GM12873 (cell line): ENCODE results near the gene CAPZB.
A peak's percentile ranks its signal among the peaks of the same experiment; 100 is the strongest.

Experiments used
- TF ChIP-seq, protein P1 (sequence below): IDR thresholded peaks from 2 replicates; pipeline ENCODE4 v1.5.1; 2012; ENCODE audit warnings: low read depth, mild to moderate bottlenecking, moderate library complexity, low read length, control low read depth; ENCODE audit not compliant: insufficient read depth; ENCODE audit errors: missing control alignments

CAPZB gene

DNA sequence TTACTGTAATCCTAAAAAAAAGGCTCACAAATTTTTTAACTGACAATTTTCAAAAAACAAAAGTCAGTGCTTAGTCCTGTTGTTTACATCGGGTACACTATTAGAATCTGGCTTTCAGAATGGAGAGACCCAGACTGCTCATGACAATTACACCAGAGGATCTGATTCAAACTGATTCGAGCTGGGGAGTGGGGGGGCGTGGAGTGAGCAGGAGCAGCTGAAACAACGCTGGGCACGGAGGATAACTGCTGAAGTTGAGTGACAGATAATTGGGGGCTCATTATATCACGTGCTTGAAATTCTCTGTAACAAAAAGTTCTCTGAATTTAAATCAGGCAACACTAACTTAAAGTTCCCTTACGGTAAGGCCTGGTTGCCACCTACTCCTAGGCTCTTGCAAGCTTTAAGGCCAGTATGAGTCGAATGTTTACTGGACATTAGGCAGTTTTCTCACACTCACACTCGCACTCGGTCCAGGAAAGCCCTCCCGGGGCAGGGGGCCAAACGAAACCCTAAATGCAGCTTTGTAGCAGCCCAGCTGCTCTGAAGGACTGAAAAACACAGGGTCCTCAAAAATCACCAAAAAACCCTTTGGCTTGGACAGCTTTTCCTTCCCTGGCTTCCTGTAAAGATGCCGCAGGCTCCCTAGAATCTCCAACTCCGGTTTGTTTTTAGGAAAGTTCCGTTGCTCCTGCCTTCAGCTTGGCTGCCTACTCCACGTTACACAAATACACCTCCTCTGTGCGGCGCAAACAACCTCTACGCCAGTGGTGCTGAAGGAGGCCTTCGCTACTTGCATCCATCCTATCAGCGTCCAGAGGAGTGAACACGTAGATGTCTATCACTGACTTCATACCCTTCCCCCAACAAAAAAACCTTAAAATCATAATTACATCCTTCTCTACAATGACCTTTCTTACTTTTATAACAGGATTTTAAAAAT lies 42.9 kb downstream of the CAPZB start:
- TF ChIP-seq, protein P1, sequence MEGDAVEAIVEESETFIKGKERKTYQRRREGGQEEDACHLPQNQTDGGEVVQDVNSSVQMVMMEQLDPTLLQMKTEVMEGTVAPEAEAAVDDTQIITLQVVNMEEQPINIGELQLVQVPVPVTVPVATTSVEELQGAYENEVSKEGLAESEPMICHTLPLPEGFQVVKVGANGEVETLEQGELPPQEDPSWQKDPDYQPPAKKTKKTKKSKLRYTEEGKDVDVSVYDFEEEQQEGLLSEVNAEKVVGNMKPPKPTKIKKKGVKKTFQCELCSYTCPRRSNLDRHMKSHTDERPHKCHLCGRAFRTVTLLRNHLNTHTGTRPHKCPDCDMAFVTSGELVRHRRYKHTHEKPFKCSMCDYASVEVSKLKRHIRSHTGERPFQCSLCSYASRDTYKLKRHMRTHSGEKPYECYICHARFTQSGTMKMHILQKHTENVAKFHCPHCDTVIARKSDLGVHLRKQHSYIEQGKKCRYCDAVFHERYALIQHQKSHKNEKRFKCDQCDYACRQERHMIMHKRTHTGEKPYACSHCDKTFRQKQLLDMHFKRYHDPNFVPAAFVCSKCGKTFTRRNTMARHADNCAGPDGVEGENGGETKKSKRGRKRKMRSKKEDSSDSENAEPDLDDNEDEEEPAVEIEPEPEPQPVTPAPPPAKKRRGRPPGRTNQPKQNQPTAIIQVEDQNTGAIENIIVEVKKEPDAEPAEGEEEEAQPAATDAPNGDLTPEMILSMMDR, result no peak

DNA sequence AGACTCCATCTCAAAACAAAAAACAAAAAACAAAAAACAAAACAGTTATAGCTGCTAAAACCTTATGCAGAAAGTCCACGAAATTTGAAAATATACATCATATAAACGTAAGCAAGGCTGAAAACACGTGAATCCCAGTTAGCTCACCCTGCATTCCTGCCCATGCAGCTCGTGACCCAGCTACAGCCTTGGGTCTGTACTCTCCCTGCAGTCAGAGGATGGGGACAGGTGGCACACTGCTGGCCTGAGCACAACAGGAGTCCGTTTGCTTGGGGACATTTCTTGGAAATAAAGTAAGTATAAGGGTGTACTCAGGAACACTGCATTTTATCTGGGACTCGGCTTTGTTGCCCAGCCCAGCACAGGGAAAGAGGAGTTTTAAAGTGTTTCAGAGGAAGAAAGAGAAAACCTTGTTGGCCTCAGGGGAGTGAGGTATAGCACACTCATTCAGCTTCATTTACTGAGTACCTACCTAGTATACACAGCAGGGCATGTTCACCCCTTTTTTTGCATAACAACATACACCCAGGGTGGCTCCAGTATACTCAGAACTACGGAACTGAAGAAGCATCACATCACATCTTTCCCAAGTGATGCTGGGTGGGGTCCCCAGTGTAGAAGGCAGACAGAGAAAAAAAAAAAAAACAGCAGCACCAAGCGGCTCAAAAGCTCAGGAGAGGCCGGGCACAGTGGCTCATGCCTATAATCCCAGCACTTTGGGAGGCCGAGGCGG lies 44.1 kb downstream of the CAPZB start:
- TF ChIP-seq, protein P1, result no peak

DNA sequence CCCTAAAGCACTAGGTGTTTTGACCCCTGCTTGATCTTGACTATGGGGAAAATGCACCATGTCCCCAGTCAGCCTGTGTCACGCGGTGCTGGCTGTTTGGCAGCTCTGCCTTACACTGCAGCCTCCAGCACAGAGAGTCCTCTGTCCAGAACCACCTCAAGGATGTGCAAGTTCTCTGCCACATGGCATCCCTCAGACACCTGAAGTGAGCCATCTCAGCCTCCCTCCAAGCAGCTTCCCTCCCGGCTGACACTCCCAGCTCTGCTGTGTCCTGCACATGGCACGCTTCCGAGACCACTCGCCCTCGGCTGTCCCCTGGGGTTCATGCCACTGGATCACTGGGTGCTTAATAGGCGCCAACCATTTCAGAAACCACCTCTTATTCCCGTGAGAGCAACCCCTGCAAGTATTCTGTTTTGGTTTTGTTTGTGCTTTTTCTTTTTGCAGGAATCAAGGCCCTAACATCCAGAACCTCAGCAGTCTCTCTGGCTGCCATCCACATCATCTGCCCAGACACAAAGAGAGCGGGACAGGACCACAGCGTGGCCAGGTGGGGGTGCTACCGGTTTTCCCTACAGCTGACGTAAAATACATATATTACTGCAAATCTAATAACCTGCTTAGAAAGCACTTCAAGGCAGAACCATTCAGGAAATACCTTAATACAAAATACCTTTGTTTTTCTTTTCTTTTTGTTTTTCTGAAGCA lies 45.7 kb downstream of the CAPZB start:
- TF ChIP-seq, protein P1, result peak; percentile 46

DNA sequence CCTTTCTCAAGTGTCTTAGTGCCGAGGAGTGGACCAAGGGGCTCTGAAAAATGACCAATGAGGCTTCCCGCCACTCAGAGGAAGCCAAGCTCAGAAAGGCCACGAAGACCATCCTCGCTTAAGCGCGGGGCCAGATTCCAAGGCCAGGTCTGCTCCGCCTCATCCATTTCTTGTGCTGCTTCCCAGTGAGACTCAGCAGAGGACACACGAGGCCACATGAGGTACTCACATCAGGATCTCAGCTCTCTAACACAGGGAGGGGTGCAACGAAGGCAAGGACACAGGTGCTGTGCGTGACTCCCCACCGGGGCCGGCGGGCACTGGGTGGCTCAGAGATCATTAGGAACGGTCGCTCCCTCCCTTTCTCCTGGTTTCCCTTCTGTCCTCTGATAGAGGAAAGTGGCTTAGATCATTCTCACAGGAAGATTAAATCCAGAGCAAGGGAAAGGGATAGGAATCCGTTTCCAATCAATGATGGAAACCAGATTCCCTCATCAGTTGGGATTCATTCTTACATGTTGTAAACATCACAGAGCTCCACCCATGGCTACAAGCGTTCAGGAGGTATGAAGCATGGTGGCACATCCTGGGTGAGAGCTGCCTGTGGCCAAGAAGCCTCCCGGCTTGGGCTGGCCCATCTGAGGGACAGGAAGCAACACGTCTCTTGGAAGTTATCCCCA lies 46.7 kb downstream of the CAPZB start:
- TF ChIP-seq, protein P1, result no peak

DNA sequence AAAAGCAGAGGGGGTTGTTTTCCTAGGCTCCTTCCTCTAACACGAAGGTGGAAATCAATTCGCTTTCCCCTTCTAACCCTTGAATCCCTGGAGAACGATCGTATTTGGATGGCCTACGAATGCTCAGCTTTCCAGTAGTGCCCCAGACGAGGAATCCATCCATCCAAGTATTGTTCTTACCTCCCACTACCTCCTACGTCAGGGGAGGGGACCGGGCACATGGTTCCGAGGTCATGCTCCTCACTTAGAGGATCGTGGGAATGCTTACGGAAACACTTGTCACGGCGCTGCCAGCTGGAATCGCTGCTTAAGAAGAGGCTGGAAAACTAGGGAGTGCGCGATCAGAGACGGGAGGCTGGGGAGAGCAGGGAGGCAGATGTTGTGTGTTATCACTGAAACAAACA lies 47.4 kb downstream of the CAPZB start:
- TF ChIP-seq, protein P1, result no peak

DNA sequence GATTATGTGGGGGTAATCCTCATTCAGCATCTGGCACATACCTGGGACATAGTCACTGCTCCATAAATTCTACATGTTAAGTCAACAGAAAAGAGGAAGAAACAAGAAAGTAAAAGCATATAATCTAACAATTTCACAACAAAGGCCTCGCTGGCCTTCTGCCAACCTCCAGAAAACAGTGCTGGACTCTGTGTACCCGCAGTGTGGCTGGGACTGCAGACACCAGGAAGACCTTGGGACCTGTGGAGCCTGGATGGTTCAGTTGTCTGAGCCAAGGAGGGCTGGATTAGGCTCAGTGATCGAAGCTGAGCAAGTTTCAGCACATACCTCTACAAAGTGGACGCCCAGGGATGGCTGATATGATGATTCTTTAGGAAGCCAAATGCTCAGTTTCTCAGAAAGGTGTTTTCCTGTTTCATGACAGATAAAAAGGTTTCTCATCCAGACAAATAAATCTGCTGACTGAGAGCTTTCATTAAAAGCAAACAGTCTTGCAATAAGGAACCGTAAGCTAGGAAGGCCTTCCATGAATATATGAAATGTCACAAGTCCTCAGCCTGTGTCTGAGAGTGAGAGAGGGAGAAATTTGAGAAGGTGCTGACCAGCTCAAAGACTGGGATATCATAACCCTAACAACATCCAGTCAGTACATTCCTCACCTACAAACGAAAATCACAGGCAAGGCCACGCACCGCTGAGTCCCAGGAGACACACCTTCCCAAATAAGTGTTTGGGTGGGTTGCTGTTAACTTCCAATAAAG lies 48.4 kb downstream of the CAPZB start:
- TF ChIP-seq, protein P1, result no peak
